GM12875 (cell line): ENCODE results near the gene ZFX.
"Not testable (repeated sequence)": the region's sequence is repeated elsewhere in the genome, so short reads cannot be mapped to it uniquely, and the experiment has no call there.

Experiments used
- H3K4me3 ChIP-seq: one replicate; pipeline ENCODE4 v1.5.1; 2011; ENCODE audit warnings: low read depth, low read length, control low read depth
- CTCF ChIP-seq: IDR thresholded peaks from 2 replicates; pipeline ENCODE4 v1.5.1; 2011; ENCODE audit warnings: low read depth, mild to moderate bottlenecking, control low read depth, inconsistent platforms, low read length, moderate library complexity, borderline replicate concordance; ENCODE audit not compliant: insufficient read depth

ZFX gene

GRCh38 chrX:24131476-24131875 lies 18.1 kb upstream of the ZFX start:
- no peak for TF ChIP-seq CTCF
- no peak overlapping the region for H3K4me3 ChIP-seq

GRCh38 chrX:24133312-24133711 lies 16.2 kb upstream of the ZFX start:
- TF ChIP-seq CTCF: no peak
- no peak overlapping the region for H3K4me3 ChIP-seq

- not testable (repeated sequence) for H3K4me3 ChIP-seq
Observed at GRCh38 chrX:24135768-24136167, 13.8 kb upstream of the ZFX start.

GRCh38 chrX:24137192-24137591 lies 12.3 kb upstream of the ZFX start:
- TF ChIP-seq CTCF: no peak
- no peak overlapping the region for H3K4me3 ChIP-seq

- H3K4me3 ChIP-seq: not testable (repeated sequence)
Observed at GRCh38 chrX:24143982-24144381, 5.5 kb upstream of the ZFX start.

- no peak for TF ChIP-seq CTCF
- H3K4me3 ChIP-seq: no peak overlapping the region
Observed at GRCh38 chrX:24144528-24144927, 5.0 kb upstream of the ZFX start.

GRCh38 chrX:24145303-24146186 lies 4.0 kb upstream of the ZFX start:
- no peak overlapping the region for H3K4me3 ChIP-seq
- no peak for TF ChIP-seq CTCF

- H3K4me3 ChIP-seq: no peak overlapping the region
- TF ChIP-seq CTCF: no peak
Observed at GRCh38 chrX:24146283-24146949, 3.1 kb upstream of the ZFX start.
